HepG2 (cell line): ENCODE measurements around the gene ADAR. TPM values are rescaled to one million over a fixed set of nuclear protein-coding genes. Genes with fewer than 3 reads are reported as not detected.

Source experiments
- ARID3A ChIP-seq: IDR thresholded peaks from 2 replicates; pipeline ENCODE4 v1.6.1; 2012; ENCODE audit warnings: low read depth, low read length, improper control_type of control experiment
- BRD4 ChIP-seq: sonication (generic); formaldehyde crosslinking; IDR thresholded peaks from 2 replicates; pipeline ENCODE4 v1.4.0; 2020; ENCODE audit warnings: missing genetic modification reagents
- EZH2 ChIP-seq: conservative IDR thresholded peaks from 2 replicates; pipeline ENCODE4 v1.6.1; 2012; ENCODE audit warnings: mild to moderate bottlenecking, low read depth, low read length, moderate library complexity
- FOXK1 ChIP-seq: sonication (generic); formaldehyde crosslinking; IDR thresholded peaks from 2 replicates; pipeline ENCODE4 v1.4.0; 2020; ENCODE audit warnings: low read depth, missing genetic modification reagents, borderline replicate concordance
- ISL2 ChIP-seq: sonication (generic); formaldehyde crosslinking; IDR thresholded peaks from 2 replicates; pipeline ENCODE4 v1.5.0; 2020; ENCODE audit warnings: missing genetic modification reagents
- NCOA1 ChIP-seq: sonication (generic); formaldehyde crosslinking; IDR thresholded peaks from 2 replicates; pipeline ENCODE4 v1.9.0; 2021; ENCODE audit warnings: missing genetic modification reagents
- NFATC3 ChIP-seq: sonication (generic); formaldehyde crosslinking; IDR thresholded peaks from 2 replicates; pipeline ENCODE4 v1.5.1; 2020; ENCODE audit warnings: mild to moderate bottlenecking, missing genetic modification reagents
- NR2F2 ChIP-seq: IDR thresholded peaks from 2 replicates; pipeline ENCODE4 v1.6.1; 2012; ENCODE audit warnings: low read depth, inconsistent platforms, borderline replicate concordance
- PBX3 ChIP-seq: sonication (generic); formaldehyde crosslinking; IDR thresholded peaks from 2 replicates; pipeline ENCODE4 v1.8.1; 2023; ENCODE audit warnings: missing genetic modification reagents, inconsistent platforms, borderline replicate concordance
- ZBTB38 ChIP-seq: sonication (generic); formaldehyde crosslinking; IDR thresholded peaks from 2 replicates; pipeline ENCODE4 v1.5.1; 2020; ENCODE audit warnings: mild to moderate bottlenecking, missing genetic modification reagents
- ZFP62 ChIP-seq: sonication (generic); formaldehyde crosslinking; IDR thresholded peaks from 2 replicates; pipeline ENCODE4 v1.4.0; 2020; ENCODE audit warnings: missing genetic modification reagents
- ZNF17 ChIP-seq: sonication (generic); formaldehyde crosslinking; IDR thresholded peaks from 2 replicates; pipeline ENCODE4 v1.5.0; 2020; ENCODE audit warnings: mild to moderate bottlenecking, missing genetic modification reagents
- ZNF441 ChIP-seq: sonication (generic); formaldehyde crosslinking; IDR thresholded peaks from 2 replicates; pipeline ENCODE4 v1.7.0; 2021; ENCODE audit warnings: missing genetic modification reagents, borderline replicate concordance
- ZNF556 ChIP-seq: sonication (generic); formaldehyde crosslinking; IDR thresholded peaks from 2 replicates; pipeline ENCODE4 v1.4.0; 2020; ENCODE audit warnings: mild to moderate bottlenecking, missing genetic modification reagents, borderline replicate concordance
- polyA plus RNA-seq, 8 experiments: library from polyadenylated mRNA; depleted of rRNA in 3 of 8; stranded (reverse) in 7 of 8; unstranded in 1 of 8; fragments of >200 nt; fragmentation: Illumina TruSeq in 4 of 8; extraction: Trizol in 4 of 8; gene quantifications; 2 replicates each; pipeline versions ENCODE4 v1.2.1 to v1.2.3, GENCODE V29; 2011 to 2016; ENCODE audit warnings: low read depth in 4 of 8, missing spikeins in 1 of 8, mixed read lengths in 1 of 8; ENCODE audit not compliant: insufficient read depth in 1 of 8
- total RNA-seq, 5 experiments: library from RNA; depleted of rRNA; stranded (reverse); fragments of >200 nt; fragmentation: Illumina TruSeq; extraction: Trizol; gene quantifications; 2 replicates each; pipeline ENCODE4 v1.2.3, GENCODE V29; 2016; ENCODE audit warnings: low read depth in 1 of 5
- TF ChIP-seq, protein P1 (sequence below): IDR thresholded peaks from 2 replicates; pipeline ENCODE4 v1.6.1; 2016; ENCODE audit warnings: low read depth, missing genetic modification reagents, missing compliant biosample characterization
- TF ChIP-seq, protein P2 (sequence below): sonication (generic); formaldehyde crosslinking; IDR thresholded peaks from 2 replicates; pipeline ENCODE4 v1.4.0; 2020; ENCODE audit warnings: missing genetic modification reagents, borderline replicate concordance
- TF ChIP-seq, protein P3 (sequence below): sonication (generic); formaldehyde crosslinking; IDR thresholded peaks from 2 replicates; pipeline ENCODE4 v1.8.1; 2023; ENCODE audit warnings: mild to moderate bottlenecking, moderate library complexity, missing genetic modification reagents

The ADAR gene
- total and polyA plus RNA-seq, 2 of the 13 experiments (the other 11 are each of a cell fraction or from before 2014, with no cell fraction given): 70.8 to 86.2 TPM

DNA sequence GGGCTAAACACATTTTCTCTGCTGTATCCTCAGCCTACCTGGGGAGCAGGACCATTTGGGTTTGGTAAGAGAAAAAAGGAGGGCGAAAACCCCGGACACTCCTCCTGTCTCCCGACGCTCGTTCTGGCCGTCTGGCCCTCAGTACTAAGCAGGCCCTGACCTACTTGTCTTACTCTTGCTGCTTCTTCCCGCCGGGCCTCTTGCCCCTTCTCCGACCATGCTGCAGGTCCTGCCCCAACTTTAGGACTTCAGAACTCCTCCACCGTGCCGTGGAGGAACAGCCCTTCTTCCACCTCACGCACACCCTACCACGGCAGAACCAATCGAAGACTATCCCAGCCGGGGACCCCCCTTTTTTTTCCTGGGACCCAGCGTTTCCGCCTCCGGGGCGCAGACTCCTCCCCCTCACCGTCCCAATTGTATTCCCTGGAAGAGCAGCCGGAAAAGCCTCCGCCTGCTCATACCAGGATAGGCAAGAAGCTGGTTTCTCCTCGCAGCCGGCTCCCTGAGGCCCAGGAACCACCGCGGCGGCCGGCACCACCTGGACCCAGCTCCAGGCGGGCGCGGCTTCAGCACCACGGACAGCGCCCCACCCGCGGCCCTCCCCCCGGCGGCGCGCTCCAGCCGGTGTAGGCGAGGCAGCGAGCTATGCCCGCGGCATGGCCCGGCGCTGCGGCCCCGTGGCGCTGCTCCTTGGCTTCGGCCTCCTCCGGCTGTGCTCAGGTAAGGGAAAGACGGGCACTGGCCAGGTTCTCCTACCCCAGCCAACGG, 40.4 kb downstream of the ADAR start, which contains the start of gene CHRNB2 (continued):
- TF ChIP-seq, protein P1, sequence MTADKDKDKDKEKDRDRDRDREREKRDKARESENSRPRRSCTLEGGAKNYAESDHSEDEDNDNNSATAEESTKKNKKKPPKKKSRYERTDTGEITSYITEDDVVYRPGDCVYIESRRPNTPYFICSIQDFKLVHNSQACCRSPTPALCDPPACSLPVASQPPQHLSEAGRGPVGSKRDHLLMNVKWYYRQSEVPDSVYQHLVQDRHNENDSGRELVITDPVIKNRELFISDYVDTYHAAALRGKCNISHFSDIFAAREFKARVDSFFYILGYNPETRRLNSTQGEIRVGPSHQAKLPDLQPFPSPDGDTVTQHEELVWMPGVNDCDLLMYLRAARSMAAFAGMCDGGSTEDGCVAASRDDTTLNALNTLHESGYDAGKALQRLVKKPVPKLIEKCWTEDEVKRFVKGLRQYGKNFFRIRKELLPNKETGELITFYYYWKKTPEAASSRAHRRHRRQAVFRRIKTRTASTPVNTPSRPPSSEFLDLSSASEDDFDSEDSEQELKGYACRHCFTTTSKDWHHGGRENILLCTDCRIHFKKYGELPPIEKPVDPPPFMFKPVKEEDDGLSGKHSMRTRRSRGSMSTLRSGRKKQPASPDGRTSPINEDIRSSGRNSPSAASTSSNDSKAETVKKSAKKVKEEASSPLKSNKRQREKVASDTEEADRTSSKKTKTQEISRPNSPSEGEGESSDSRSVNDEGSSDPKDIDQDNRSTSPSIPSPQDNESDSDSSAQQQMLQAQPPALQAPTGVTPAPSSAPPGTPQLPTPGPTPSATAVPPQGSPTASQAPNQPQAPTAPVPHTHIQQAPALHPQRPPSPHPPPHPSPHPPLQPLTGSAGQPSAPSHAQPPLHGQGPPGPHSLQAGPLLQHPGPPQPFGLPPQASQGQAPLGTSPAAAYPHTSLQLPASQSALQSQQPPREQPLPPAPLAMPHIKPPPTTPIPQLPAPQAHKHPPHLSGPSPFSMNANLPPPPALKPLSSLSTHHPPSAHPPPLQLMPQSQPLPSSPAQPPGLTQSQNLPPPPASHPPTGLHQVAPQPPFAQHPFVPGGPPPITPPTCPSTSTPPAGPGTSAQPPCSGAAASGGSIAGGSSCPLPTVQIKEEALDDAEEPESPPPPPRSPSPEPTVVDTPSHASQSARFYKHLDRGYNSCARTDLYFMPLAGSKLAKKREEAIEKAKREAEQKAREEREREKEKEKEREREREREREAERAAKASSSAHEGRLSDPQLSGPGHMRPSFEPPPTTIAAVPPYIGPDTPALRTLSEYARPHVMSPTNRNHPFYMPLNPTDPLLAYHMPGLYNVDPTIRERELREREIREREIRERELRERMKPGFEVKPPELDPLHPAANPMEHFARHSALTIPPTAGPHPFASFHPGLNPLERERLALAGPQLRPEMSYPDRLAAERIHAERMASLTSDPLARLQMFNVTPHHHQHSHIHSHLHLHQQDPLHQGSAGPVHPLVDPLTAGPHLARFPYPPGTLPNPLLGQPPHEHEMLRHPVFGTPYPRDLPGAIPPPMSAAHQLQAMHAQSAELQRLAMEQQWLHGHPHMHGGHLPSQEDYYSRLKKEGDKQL (CRISPR knock-in tag): 0 out of 2 replicates have a peak, but pooled peaks have one; percentile 42
- TF ChIP-seq NR2F2 (no peak), ZNF441 (CRISPR knock-in tag) (peak; percentile 97), EZH2 (no peak; the same call in 1 of the 2 replicates), PBX3 (CRISPR knock-in tag) (peak; percentile 91), ARID3A (no peak), FOXK1 (CRISPR knock-in tag) (peak; percentile 62; the same call in 1 of the 2 replicates), ZBTB38 (CRISPR knock-in tag) (peak; percentile 93), ZNF556 (CRISPR knock-in tag) (peak; percentile 81; the same call in 1 of the 2 replicates), BRD4 (no peak), ZFP62 (CRISPR knock-in tag) (no peak), ISL2 (CRISPR knock-in tag) (peak; percentile 71; the same call in 1 of the 2 replicates), NCOA1 (CRISPR knock-in tag) (no peak), ZNF17 (CRISPR knock-in tag) (no peak; the same call in 1 of the 2 replicates), NFATC3 (no peak)
- TF ChIP-seq, protein P2, sequence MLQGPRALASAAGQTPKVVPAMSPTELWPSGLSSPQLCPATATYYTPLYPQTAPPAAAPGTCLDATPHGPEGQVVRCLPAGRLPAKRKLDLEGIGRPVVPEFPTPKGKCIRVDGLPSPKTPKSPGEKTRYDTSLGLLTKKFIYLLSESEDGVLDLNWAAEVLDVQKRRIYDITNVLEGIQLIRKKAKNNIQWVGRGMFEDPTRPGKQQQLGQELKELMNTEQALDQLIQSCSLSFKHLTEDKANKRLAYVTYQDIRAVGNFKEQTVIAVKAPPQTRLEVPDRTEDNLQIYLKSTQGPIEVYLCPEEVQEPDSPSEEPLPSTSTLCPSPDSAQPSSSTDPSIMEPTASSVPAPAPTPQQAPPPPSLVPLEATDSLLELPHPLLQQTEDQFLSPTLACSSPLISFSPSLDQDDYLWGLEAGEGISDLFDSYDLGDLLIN (CRISPR knock-in tag): peak; percentile 68; the same call in 1 of the 2 replicates
- TF ChIP-seq, protein P3, sequence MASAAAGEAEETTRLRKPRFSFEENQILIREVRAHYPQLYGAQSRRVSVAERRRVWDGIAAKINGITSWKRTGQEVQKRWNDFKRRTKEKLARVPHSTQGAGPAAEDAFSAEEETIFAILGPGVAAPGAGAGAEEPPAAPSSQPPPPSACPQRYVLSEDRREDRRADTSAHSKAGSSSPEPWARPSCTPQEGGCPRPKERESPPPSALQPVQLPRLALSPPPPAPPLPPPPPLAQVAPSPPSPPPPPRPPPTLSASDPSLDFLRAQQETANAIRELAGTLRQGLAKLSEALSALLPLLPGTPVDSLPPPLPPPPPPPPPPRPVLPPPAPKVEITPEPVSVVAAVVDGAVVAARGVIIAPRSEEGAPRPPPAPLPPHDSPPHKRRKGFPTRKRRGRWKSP: peak; percentile 90
